Islet precursor cell (in vitro differentiated cells): Measurements from ENCODE around the gene MFSD12.

Source experiments
- DNase-seq: peaks from one replicate; pipeline ENCODE4 v3.0.0-alpha.2; 2018

The MFSD12 gene

DNA sequence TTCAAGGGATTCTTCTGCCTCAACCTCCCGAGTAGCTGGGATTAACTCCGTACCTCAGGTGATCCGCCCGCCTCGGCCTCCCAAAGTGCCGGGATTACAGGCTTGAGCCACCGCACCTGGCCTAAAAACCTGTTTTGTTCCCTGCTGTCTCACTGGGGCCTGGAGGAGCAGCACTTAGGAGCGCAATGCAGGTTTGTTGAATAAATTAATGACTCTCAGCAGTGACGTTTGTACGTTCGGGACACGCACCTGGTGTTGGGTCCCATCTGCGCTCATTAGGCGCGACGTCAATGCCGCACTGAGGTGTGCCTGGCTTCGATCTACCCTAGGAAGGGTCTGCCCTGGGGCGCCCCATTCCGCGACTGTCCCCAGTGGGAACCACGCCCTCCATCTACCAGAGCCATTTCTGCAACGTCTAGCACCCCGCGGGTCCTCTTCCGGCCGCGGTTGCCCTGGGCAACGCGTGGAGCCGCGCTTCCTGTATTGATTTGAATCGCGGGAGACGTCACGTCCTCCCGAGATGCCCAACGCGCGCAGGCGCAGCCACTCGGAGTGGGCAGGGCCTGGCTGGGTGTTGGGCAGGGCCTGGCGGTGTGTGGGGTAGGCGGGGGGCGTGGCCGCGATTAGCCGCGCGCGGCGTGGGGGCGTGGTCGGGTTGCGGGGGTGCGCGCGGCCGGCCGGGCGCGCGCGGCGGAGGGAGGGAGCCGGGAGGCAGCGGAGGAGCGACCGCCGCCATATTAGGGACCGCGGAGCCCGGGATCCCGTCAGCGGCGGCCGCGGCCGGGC, 51.6 kb downstream of the MFSD12 start, which contains the start of gene FZR1:
TSS of gene FZR1 (plus strand) at position 714 of the 786 bp plus-strand sequence. CDS start 16,679 bp downstream, outside the sequence.
- DNase-seq = peak; percentile 99

DNA sequence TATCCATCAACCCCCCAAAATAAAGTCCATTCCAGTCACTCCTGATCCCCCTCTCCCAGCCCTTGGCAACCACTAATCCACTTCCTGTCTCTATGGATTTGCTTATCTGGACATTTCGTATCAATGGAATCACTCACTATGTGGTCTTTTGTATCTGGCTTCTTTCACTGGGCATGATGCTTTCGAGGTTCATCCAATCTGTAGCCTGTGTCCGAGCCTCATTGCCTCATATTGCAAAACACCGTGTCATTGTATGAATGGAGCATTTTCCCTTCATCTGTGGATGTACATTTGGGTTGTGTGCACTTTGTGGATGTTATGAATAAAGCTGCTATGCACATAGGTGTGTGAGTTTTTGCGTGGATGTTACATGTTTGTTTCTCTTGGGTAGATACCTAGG, 52.7 kb downstream of the MFSD12 start:
- DNase-seq = no peak

DNA sequence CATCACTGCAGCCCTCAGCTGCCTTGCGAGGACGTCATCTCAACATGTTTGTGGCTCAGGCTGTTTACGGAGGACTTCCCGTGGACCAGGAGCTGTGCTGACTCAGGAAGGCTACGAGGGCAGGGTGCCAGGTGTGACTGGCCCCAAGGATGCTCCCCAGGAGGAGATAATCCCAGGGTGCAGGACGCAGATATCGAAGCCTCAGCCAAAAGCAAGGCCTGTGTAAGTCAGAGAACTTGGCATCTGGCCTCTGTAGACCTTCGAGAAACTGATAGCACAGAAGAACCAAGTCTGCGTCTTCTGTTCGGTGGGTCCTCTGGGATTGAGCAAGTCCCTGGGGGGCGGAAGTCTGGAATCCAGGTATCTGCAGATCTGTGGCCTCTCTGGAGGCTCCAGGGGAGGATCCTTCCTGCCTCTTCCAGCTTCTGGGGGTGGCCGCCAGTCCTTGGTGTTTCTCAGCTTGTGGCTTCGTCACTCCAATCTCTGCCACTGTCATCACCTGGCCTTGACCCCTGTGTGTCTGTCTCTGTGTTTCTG, 54.3 kb downstream of the MFSD12 start:
- no peak for DNase-seq

DNA sequence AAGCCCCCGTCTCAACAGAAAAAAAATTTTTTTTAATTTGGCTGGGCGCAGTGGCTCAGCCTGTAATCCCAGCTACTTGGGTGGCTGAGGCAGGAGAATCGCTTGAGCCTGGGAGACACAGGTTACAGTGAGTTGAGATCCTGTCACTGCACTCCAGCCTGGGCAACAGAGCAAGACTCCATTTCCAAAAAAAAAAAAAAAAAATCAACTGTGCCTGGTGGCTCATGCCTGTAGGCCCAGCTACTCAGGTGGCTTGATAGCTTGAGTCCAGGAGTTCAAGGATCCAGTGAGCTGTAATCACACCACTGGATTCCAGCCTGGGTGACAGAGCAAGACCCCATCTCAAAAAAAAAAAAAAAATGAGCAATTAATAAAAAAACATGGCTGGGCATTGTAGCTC, 55.6 kb downstream of the MFSD12 start:
- no peak for DNase-seq

DNA sequence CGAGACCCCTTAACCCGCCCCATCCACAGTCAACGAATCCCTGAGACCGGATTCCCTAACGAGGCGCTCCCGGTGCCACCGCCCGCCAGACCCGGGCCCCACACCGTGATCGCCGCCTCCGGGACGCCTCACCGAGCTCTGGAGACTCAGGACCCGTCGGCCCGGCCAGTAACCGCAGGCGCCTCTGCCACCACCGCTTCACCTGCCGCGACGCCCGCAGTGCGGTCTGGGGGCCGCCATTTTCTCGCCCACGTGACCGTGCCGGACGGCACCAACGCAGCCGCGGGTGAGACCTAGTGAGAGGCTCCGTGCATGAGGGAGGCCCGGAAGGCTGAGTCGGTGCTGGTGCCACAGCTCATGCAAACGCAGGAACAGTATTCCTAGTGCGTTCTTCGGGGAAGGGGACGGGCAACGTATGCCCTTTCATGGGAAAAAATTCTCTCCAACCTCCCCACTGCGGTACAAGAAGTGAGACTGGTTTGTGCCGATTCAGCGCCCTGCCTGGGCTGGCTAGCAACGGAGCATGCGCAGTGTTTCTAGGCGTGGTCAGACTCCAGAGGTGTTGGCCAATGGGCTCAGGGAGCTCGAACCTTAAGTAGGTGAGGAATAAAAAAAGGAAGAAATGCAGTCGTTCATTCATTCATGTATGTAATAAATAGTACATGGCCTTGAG, 56.8 kb downstream of the MFSD12 start, which contains the start of gene DOHH:
TSS of gene DOHH (minus strand) at position 246 of the 673 bp plus-strand sequence. CDS start 3,860 bp downstream, outside the sequence.
- peak; percentile 97 for DNase-seq

DNA sequence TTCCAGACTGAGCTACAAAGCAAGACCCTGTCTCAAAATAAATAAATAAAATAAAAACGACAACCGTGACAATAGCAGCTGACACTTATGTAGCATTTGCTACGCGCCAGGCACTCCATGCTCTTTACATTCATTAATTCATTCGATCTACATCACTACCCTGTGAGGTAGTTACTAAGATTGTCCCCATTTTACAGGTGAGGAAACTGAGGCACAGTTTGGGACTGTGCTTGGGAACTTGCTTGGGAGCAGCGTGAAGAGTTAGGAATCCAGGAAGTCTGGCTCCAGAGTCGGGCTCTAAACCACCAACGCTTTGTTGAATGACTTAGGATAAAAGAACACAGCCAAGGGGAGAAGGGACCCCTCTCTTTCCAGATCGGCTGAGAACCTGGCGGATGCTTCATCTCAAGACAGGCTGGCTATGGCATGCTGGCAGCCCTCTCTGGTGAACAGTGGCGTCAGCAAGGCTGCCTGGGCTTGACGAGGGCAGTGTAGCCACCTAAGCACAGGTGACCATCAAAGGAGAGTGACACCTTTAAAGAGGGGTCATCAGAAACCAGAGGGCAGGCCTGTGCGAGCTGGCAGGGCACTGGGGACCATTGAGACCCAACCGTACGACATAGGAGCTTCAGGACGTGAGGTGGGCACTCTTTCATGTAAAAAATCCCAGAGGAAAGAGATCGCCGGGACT, 57.5 kb downstream of the MFSD12 start:
- DNase-seq = peak; percentile 49

DNA sequence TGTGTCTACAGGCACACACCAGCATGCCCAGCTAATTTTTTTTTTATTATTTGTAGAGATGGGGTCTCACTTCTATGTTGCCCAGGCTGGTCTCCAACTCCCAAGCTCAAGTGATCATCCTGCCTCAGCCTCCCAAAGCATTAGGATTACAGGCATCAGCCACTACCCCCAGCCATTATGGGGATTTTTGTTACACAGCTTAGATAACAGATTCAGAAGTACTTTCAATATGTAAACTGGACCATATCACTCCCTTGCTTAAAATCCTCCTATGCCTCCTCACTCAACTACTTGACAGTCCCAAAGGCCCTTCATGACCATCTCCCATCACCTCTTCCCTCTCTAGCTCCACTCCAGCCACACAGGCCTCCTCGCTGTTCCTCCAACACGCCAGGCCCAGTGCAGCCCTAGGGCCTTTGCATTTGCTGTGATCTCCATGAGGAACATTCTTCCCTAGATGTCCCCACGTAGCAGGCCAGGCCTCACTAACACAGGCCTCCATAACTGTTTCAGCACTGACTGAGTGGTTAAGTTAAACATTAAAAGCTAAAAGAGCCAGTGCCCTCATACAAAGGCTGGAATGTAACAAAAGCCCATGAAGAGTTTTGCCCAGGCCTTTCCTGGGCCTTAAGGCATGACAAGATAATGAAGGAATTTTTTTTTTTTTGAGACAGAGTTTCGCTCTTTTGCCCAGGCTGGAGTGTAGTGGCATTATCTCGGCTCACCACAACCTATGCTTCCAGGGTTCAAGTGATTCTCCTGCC, 59.4 kb downstream of the MFSD12 start:
- no peak for DNase-seq

DNA sequence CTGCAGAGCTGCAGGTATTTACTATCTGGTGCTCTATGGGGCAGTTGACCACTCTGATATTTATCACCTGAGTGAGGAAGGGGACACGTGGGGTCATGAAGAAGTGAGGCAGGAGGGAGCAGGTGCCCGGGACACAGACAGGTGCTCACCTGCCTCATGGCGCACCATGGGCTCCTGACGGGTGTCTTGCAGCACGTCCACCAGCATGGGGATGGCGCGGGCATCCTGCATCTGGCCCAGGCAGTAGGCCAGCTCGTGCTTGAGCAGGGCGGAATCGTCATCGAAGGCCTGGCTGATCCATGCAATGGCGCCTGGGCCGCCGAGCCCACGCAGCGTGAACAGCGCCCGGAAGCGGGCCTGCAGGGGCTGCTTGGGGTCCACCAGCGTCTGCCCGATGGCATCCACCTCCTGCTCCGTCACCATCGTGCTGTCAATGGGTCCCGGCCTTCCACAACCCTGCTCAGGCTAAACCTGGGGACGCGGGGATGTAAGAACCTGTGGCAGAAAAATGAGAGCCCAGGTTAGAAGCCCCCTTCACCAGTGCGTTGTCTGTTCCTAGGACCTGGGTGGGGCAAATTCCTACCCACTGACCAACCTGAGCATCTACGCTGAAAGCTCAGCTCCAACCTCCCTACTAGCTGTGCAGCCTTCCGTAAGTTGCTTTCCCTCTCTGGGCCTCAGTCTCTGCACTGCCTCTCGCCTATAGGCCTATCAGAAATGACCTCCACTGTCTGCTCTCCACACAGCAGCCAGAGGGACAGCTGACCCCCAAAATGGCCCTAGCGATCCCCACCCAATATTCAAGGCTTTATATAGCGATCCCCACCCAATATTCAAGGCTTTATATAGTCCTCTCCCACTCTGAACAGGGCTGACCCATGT, 60.8 kb downstream of the MFSD12 start:
- DNase-seq = no peak

DNA sequence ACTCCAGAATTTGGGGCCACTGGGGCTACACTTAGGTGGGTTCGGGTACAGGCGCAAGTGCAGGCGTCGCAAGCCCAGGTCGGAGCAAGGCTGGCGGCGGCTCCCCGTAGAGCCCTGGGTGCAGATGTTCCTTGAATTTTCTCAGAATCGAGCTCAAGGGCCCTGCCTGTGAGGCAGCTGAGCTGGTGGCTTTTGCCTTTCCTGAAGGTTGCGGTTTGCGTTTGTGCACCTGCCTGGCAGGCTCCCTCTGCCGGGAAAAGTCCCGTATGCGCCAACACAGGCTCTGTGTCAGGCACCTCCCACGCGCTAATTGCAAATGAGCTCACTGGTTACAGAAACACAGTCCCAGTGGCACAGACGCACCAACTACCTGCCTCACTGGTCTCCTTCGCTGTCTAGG, 62.8 kb downstream of the MFSD12 start:
- peak; percentile 51 for DNase-seq
